Mammary epithelial cell (primary cell): ENCODE data around the gene TPSD1.

ENCODE experiments used
- CTCF ChIP-seq, 2 donors: IDR thresholded peaks in 1 of 2; conservative IDR thresholded peaks in 1 of 2; 2 replicates each; pipeline ENCODE4 v1.5.1; 2011 to 2012; ENCODE audit warnings: inconsistent platforms in 2 of 2, low read length in 2 of 2, mild to moderate bottlenecking in 2 of 2, control low read depth in 1 of 2, low read depth in 1 of 2; ENCODE audit not compliant: insufficient read depth in 1 of 2; ENCODE audit errors: extremely low read depth in 1 of 2
- EZH2 ChIP-seq: IDR thresholded peaks from 2 replicates; pipeline ENCODE4 v1.6.1; 2012; ENCODE audit warnings: low read length, inconsistent platforms, borderline replicate concordance

DNA sequence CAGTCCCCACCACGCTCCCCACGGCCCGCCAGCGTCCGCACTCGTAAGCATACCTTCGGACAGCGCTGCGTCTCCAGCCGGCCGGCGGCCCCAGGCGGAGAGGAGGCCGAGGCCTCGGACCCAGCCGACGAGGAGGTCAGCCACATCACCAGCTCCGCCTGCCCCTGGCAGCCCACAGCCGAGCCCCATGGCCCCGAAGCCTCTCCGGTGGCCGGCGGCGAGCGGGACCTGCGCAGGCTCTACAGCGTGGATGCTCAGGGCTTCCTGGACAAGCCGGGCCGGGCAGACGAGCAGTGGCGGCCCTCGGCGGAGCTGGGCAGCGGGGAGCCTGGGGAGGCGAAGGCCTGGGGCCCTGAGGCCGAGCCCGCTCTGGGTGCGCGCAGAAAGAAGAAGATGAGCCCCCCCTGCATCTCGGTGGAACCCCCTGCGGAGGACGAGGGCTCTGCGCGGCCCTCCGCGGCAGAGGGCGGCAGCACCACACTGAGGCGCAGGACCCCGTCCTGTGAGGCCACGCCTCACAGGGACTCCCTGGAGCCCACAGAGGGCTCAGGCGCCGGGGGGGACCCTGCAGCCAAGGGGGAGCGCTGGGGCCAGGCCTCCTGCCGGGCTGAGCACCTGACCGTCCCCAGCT, 35.7 kb upstream of the TPSD1 start:
- TF ChIP-seq CTCF (conservative IDR thresholded peaks at IDR 0.05 in 1 of 2, IDR thresholded peaks at IDR 0.05 in 1 of 2; ENCODE audit: extremely low read depth in 1 of 2, insufficient read depth in 1 of 2, low read depth in 1 of 2, low read length in 2 of 2) (no peak), EZH2 (no peak)
